Measurements from ENCODE around the gene ZNF331.
A peak's percentile ranks its signal among the peaks of the same experiment; 100 is the strongest.
"Not testable (repeated sequence)": the region's sequence is repeated elsewhere in the genome, so short reads cannot be mapped to it uniquely, and the experiment has no call there.

Gene ZNF331

DNA sequence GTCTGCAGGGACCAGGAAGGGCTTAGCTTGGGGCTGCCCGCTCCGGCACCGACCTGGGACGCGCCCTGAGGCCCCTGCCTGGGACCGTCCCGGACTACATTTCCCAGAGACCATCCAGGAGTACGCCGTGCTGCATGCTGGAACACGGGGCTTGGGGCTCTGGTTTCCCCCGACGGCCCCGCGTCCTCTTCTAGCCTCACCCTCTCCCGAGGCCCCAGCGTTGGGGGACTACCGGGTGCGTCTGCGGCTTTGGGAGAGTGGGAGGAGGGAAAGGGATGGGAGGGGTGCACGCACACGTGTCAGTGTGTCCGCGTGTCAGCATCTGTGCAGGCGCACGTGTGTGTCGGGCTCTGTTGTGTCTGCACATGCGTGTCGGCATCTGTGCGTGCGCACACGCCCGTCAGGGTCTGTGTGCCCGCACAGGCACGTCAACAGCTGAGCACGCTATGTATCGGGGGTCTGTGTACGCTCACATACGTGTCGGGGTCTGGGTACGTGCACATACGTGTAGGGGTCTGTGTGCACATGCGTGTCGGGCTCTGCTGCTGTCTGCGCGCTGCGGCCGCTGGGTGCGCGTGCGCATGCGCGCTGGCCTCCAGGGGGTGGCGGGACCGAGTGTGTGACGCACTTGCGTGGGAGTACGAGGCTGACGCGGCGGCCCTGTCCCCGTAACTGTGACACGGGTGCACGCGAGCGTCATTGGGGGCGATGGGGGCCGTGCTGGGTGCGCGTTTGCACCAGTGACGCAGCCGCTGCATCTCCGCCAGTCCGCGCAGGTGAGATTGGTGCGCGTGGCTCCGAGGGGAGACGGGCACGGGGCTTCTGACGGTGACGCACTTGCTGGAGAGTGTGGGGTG is at the start of gene ZNF331:
ZNF331 (plus strand) TSS at position 625 of the 857 bp plus-strand sequence. CDS start 31,232 bp downstream, outside the sequence.
- peak; percentile 54 to 77 (median 68) for DNase-seq (ENCODE audit: low read depth in 2 of 3, low spot score in 2 of 3)

GRCh38 chr19:53492153-53492552 is 45.8 kb upstream of the ZNF331 start:
- no peak for DNase-seq (ENCODE audit: low read depth in 2 of 3, low spot score in 2 of 3)

DNA sequence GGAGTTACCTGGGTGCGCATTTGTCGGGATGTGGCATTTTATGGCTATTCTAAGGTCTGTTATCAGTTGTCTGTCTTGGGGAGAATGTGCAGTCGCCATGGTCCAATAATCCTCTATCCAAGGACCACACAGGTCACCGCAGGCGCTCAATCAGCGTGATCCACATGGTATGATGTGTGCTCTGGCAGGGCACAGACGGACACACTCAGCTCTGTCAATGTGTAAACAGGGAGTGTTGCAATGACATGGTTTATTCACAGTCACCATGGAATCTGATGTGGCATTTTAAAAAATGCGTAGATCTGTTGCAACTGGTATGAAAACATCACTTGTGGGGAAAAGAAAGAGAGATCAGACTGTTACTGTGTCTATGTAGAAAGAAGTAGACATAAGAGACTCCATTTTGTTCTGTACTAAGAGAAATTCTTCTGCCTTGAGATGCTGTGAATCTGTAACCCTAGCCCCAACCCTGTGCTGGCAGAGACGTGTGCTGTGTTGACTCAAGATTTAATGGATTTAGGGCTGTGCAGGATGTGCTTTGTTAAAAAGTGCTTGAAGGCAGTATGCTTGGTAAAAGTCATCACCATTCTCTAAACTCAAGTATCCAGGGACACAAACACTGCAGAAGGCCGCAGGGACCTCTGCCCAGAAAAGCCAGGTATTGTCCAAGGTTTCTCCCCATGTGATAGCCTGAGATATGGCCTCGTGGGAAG is 40.5 kb upstream of the ZNF331 start:
- not testable (repeated sequence) for DNase-seq (ENCODE audit: low read depth in 2 of 3, low spot score in 2 of 3)

DNA sequence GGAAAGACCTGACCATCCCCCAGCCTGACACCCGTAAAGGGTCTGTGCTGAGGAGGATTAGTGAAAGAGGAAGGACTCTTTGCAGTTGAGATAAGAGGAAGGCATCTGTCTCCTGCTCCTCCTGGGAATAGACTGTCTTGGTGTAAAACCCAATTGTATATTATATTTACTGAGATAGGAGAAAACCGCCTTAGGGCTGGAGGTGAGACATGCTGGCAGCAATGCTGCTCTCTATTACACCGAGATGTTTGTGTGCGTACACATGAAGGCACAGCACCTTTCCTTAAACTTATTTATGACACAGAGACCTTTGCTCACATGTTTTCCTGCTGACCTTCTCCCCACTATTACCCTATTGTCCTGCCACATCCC is 39.9 kb upstream of the ZNF331 start:
- not testable (repeated sequence) for DNase-seq (ENCODE audit: low read depth in 2 of 3, low spot score in 2 of 3)

- DNase-seq (ENCODE audit: low read depth in 2 of 3, low spot score in 2 of 3), result not testable (repeated sequence)
Measured at GRCh38 chr19:53503151-53503550, 34.8 kb upstream of the ZNF331 start.

DNA sequence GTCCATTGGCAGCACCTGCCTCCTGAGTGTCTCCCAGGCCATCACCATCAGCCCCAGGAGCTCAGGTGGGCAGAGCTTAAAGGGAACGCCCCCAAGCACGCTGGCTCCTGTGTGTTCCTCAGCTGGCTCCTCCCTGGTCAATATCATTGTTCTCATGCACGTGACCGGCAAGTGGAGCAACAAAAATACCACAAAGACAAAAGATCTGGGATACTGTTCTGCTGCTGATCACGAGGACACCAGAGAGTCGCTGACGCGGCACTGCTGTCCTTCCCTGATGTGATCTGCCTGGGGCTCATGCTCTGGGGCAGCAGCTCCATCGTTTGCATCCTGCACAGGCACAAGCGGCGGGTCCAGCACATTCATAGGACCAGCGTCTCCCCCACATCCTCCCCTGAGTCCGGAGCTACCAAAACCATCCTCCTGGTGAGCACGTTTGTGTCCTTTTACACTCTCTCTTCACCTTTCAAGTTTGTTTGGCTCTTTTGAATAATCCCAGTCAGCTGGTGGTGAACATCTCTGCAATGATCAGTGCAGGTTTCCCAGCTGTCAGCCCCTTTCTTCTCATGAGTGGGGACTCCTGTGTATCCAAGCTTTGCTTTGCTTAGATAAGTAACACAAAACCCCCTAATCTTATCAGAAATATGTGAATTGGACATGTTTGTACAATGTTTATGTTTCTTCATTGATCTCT is 34.1 kb upstream of the ZNF331 start:
- DNase-seq (ENCODE audit: low read depth in 2 of 3, low spot score in 2 of 3), result not testable (repeated sequence)

DNA sequence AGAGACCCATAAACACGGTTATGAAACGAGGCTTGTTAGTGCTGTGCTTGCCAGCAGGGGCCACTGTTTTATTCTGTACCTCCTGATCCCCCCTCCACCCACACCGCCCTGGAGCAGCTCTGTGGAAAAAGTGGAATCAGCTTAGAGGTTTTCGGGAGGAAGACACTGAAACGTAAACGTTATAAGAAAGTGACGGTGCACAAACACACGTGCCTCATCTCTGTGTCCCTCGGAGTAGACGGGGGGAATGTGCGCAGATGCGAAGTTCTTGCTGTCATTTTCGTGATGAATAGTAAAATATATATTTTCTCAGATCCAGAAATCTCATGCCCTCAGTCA is 33.6 kb upstream of the ZNF331 start:
- not testable (repeated sequence) for DNase-seq (ENCODE audit: low read depth in 2 of 3, low spot score in 2 of 3)

GRCh38 chr19:53504885-53505284 is 33.1 kb upstream of the ZNF331 start:
- DNase-seq (ENCODE audit: low read depth in 2 of 3, low spot score in 2 of 3), result no peak

GRCh38 chr19:53506728-53507127 is 31.2 kb upstream of the ZNF331 start:
- DNase-seq (ENCODE audit: low read depth in 2 of 3, low spot score in 2 of 3), result no peak

- no peak for DNase-seq (ENCODE audit: low read depth in 2 of 3, low spot score in 2 of 3)
Measured at GRCh38 chr19:53507523-53508442, 30.2 kb upstream of the ZNF331 start.

DNA sequence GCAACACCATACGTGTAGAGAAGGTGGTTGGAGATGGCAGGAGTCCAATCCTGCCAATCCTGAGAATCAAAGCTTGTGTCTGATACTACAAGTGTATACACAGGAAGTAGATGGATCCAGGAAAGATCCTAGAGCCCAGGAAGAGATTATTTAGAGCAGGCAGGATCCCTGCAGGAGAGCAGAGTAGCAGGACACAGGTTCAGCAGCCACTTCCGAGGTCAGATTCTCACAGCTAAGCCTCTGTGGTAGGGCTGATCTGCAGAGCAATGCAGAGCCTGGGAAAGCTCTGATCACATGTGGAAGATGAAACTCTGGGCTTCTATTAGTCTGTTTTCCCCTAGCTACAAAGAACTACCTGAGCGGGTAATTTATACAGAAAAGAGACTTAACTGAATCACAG is 28.5 kb upstream of the ZNF331 start:
- DNase-seq (ENCODE audit: low read depth in 2 of 3, low spot score in 2 of 3), result no peak

- no peak for DNase-seq (ENCODE audit: low read depth in 2 of 3, low spot score in 2 of 3)
Measured at GRCh38 chr19:53509845-53510244, 28.1 kb upstream of the ZNF331 start.

DNA sequence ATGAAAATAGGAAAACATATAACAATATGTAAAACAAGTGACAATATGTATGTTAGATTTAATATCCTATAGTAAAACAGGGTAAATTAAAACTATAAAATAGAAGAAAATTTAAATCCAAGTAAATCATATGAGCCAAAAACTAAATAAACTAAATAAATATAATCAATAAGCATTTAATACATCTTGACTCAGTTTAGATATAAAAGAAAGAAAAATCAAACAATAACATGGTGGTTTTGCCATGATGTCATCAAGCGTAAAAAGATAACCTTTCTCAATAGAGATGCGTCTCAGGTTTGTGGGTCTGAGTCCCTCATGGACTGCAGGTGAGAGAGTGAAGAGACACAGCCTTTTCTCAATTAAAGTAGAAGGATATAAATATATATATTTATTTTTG is 26.6 kb upstream of the ZNF331 start:
- DNase-seq (ENCODE audit: low read depth in 2 of 3, low spot score in 2 of 3), result no peak

GRCh38 chr19:53511933-53512374 is 26.0 kb upstream of the ZNF331 start:
- peak in 1 of 3 experiments; percentile 16 for DNase-seq (ENCODE audit: low read depth in 2 of 3, low spot score in 2 of 3)

DNA sequence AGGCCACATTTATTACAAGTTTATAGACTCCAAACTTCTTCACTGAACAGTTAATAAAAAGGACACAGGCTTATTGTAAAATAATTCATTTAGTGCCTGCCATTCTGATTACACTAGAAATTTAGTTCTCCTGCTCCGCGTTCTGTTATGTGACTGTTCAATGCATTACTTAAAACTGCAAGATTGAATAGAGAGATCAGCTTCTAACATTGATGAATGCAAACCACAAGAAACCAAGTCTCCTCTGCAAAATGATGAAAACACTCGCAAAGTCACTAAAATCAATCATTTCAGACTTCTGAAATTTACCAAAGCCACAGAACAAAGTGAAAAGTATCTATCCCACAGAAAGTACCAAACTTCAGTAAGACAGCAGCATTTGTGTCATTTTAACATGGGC is 22.9 kb upstream of the ZNF331 start:
- not testable (repeated sequence) for DNase-seq (ENCODE audit: low read depth in 2 of 3, low spot score in 2 of 3)

- DNase-seq (ENCODE audit: low read depth in 2 of 3, low spot score in 2 of 3), result no peak
Measured at GRCh38 chr19:53517114-53517741, 20.7 kb upstream of the ZNF331 start.

- DNase-seq (ENCODE audit: low read depth in 2 of 3, low spot score in 2 of 3), result no peak
Measured at GRCh38 chr19:53518121-53518520, 19.8 kb upstream of the ZNF331 start.

DNA sequence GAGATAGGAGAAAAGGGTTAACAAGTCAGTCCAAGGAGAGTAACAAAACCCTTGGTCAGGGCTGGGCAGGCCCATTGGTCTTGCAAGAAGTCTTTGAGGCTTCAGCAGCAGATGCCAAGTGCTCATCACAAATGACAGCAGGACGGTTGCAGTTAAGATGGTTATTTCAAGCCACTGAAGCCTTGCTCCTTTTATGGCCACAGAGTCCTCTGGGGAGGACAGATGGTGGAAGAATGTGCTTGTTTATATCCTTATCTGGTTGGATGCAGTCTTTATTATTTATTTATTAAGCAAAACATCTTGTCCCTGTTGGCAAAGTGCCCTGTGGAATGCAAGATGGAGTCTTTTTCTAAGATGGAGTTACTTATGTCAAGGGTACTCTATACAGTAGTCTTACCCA is 19.2 kb upstream of the ZNF331 start:
- DNase-seq (ENCODE audit: low read depth in 2 of 3, low spot score in 2 of 3), result no peak

DNA sequence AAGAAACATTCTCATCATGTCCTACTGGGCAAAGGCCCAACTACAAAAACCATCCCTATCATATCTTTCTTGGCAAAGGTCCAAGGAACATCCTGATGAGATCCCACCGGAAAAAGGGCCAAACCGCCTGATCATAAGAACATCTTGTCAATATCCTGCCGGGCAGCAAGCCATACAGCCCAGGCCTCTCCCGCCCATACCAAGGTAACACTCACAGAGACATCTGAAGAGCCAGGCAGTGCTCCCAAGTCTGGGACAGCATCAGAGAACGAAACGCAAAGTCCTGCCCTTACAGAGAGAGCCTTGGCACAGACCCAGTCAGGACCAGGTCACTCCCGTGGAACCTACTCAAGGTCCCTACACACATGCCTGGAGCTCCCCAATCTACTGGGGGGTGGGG is 18.5 kb upstream of the ZNF331 start:
- no peak for DNase-seq (ENCODE audit: low read depth in 2 of 3, low spot score in 2 of 3)

GRCh38 chr19:53520163-53520546 is 17.8 kb upstream of the ZNF331 start:
- DNase-seq (ENCODE audit: low read depth in 2 of 3, low spot score in 2 of 3), result no peak

All from activated CD8-positive, alpha-beta memory T cell treated with anti-CD3 and anti-CD28 coated beads for 48 hours (primary cell).